Left ventricle myocardium inferior (tissue), 1 donor: ENCODE data around the gene CAMK2D. TPM values are rescaled to one million over a fixed set of nuclear protein-coding genes. Genes with fewer than 3 reads are reported as not detected.

ENCODE experiments used
- DNase-seq: peaks from one replicate; pipeline ENCODE4 v3.0.0-alpha.2; 2020
- H3K27ac ChIP-seq: fragments of 200-600 bp; replicated peaks from 2 replicates; pipeline ENCODE4 v1.8.0; 2021
- H3K27me3 ChIP-seq: fragments of 200-600 bp; 2 replicates; pipeline ENCODE4 v1.8.0; 2021; ENCODE audit warnings: low read depth
- H3K36me3 ChIP-seq: fragments of 200-600 bp; 2 replicates; pipeline ENCODE4 v1.8.0; 2021
- H3K4me1 ChIP-seq: fragments of 200-600 bp; 2 replicates; pipeline ENCODE4 v1.8.0; 2021
- H3K4me3 ChIP-seq: fragments of 200-600 bp; 2 replicates; pipeline ENCODE4 v1.8.0; 2021; ENCODE audit warnings: mild to moderate bottlenecking, moderate library complexity
- H3K9me3 ChIP-seq: fragments of 200-600 bp; replicated peaks from 2 replicates; pipeline ENCODE4 v1.8.0; 2021
- CTCF ChIP-seq: fragments of 200-600 bp; IDR thresholded peaks from 2 replicates; pipeline ENCODE4 v1.8.0; 2021; ENCODE audit warnings: antibody characterized with exemption, mild to moderate bottlenecking, borderline replicate concordance
- intact Hi-C: fragments of 100-400 bp; cut with micrococcal nuclease; formaldehyde crosslinking; loops from one replicate; pipeline ENCODE4 v1.11.0; 2022
- total RNA-seq: library from RNA; stranded (reverse); fragmentation: NEBNext Ultra II Directional; extraction: Animal tissue kit (Norgen Biotek cat#: 25700); gene quantifications from one replicate; pipeline ENCODE4 v1.2.1, GENCODE V29; 2021
- donor health status: DM: no; HTN: yes; CAD: no; lungs with severe emphysema.

CAMK2D gene
- total RNA-seq, 1 donor from 2014 or later = 223 TPM

- Histone ChIP-seq H3K36me3 (no peaks in the 10 kb centered on the region), H3K4me1 (peaks cover 64% of the 10 kb centered on the region), H3K27me3 (no peaks in the 10 kb centered on the region), H3K27ac (no peak overlapping the region), H3K4me3 (no peak overlapping the region), H3K9me3 (no peaks in the 10 kb centered on the region)
- TF ChIP-seq CTCF = no peak
- intact Hi-C loops = no loop called here
- no peak for DNase-seq
These were observed 199.8 kb downstream of the CAMK2D start for GRCh38 chr4:113561758-113562157.

GRCh38 chr4:113561092-113561491 is 200.4 kb downstream of the CAMK2D start:
- DNase-seq = no peak
- TF ChIP-seq CTCF = no peak
- intact Hi-C loops = no loop called here
- H3K36me3 ChIP-seq = no peaks in the 10 kb centered on the region
- no peak overlapping the region for H3K27ac ChIP-seq
- no peak overlapping the region for H3K4me3 ChIP-seq
- peaks cover 66% of the 10 kb centered on the region for H3K4me1 ChIP-seq
- H3K9me3 ChIP-seq = no peaks in the 10 kb centered on the region
- no peaks in the 10 kb centered on the region for H3K27me3 ChIP-seq

GRCh38 chr4:113560579-113560978 is 201.0 kb downstream of the CAMK2D start:
- Histone ChIP-seq H3K36me3 (no peaks in the 10 kb centered on the region), H3K27ac (no peak overlapping the region), H3K4me1 (peaks cover 67% of the 10 kb centered on the region), H3K4me3 (no peak overlapping the region), H3K9me3 (no peaks in the 10 kb centered on the region), H3K27me3 (no peaks in the 10 kb centered on the region)
- intact Hi-C loops = no loop called here
- DNase-seq = no peak
- no peak for TF ChIP-seq CTCF

- Histone ChIP-seq H3K27ac (no peak overlapping the region), H3K4me3 (no peak overlapping the region), H3K4me1 (peaks cover 67% of the 10 kb centered on the region), H3K9me3 (no peaks in the 10 kb centered on the region), H3K27me3 (no peaks in the 10 kb centered on the region), H3K36me3 (no peaks in the 10 kb centered on the region)
- intact Hi-C loops = no loop called here
- no peak for DNase-seq
- no peak for TF ChIP-seq CTCF
These were observed 201.6 kb downstream of the CAMK2D start for GRCh38 chr4:113559947-113560346.

- TF ChIP-seq CTCF = no peak
- no peaks in the 10 kb centered on the region for H3K36me3 ChIP-seq
- H3K27ac ChIP-seq = peak overlapping the region; percentile 82
- intact Hi-C loops = no loop called here
- peaks cover 57% of the 10 kb centered on the region for H3K4me1 ChIP-seq
- DNase-seq = no peak
- peak overlapping the region; percentile 10 for H3K4me3 ChIP-seq
- no peaks in the 10 kb centered on the region for H3K27me3 ChIP-seq
- no peaks in the 10 kb centered on the region for H3K9me3 ChIP-seq
These were observed 205.0 kb downstream of the CAMK2D start for GRCh38 chr4:113556382-113557134.
